WERI-Rb-1 (cell line): ENCODE results near the gene HOXB8.

Experiments
- DNase-seq: peaks from one replicate; pipeline ENCODE4 v3.0.0-alpha.2; 2020
- H3K27ac ChIP-seq: fragments of 250-450 bp; sonication (Bioruptor Pico); 2 replicates; pipeline ENCODE4 v1.5.1; 2020; ENCODE audit warnings: mild to moderate bottlenecking, moderate library complexity
- H3K27me3 ChIP-seq: fragments of 250-450 bp; sonication (Bioruptor Pico); 2 replicates; pipeline ENCODE4 v1.5.1; 2021; ENCODE audit warnings: mild to moderate bottlenecking, low read depth, moderate library complexity; ENCODE audit not compliant: insufficient read depth, severe bottlenecking
- H3K36me3 ChIP-seq: fragments of 250-450 bp; sonication (Bioruptor Pico); 2 replicates; pipeline ENCODE4 v1.5.1; 2020; ENCODE audit warnings: mild to moderate bottlenecking, moderate library complexity
- H3K4me3 ChIP-seq: 2 replicates; pipeline ENCODE4 v1.5.1; 2011; ENCODE audit warnings: low read depth, mild to moderate bottlenecking, control low read depth, low read length
- H3K9me3 ChIP-seq: fragments of 250-450 bp; sonication (Bioruptor Pico); 2 replicates; pipeline ENCODE4 v1.5.1; 2021; ENCODE audit warnings: mild to moderate bottlenecking, moderate library complexity; ENCODE audit not compliant: severe bottlenecking
- CTCF ChIP-seq: IDR thresholded peaks from 2 replicates; pipeline ENCODE4 v1.5.1; 2011; ENCODE audit warnings: low read depth, mild to moderate bottlenecking, control low read depth, inconsistent platforms, low read length

HOXB8 gene

GRCh38 chr17:48625495-48626244 is 10.6 kb upstream of the HOXB8 start:
- peak overlapping the region; percentile 42 for H3K4me3 ChIP-seq
- H3K36me3 ChIP-seq, result no peaks in the 10 kb centered on the region
- peaks cover 99% of the 10 kb centered on the region for H3K27me3 ChIP-seq
- H3K9me3 ChIP-seq, result peaks cover 3% of the 10 kb centered on the region
- no peak overlapping the region for H3K27ac ChIP-seq
- no peak for TF ChIP-seq CTCF
- peak; percentile 26 for DNase-seq

- H3K27me3 ChIP-seq, result peaks cover 99% of the 10 kb centered on the region
- peak overlapping the region; percentile 42 for H3K4me3 ChIP-seq
- H3K27ac ChIP-seq, result no peak overlapping the region
- peaks cover 3% of the 10 kb centered on the region for H3K9me3 ChIP-seq
- H3K36me3 ChIP-seq, result no peaks in the 10 kb centered on the region
- DNase-seq, result peak; percentile 52
- no peak for TF ChIP-seq CTCF
These were observed 9.7 kb upstream of the HOXB8 start for GRCh38 chr17:48624544-48625494.

- no peaks in the 10 kb centered on the region for H3K36me3 ChIP-seq
- H3K4me3 ChIP-seq, result no peak overlapping the region
- H3K27ac ChIP-seq, result no peak overlapping the region
- peaks cover 99% of the 10 kb centered on the region for H3K27me3 ChIP-seq
- DNase-seq, result no peak
- H3K9me3 ChIP-seq, result peaks cover 3% of the 10 kb centered on the region
- TF ChIP-seq CTCF, result no peak
These were observed 9.0 kb upstream of the HOXB8 start for GRCh38 chr17:48624118-48624517.

GRCh38 chr17:48623583-48623982 is 8.5 kb upstream of the HOXB8 start:
- TF ChIP-seq CTCF, result no peak
- peaks cover 3% of the 10 kb centered on the region for H3K9me3 ChIP-seq
- H3K4me3 ChIP-seq, result no peak overlapping the region
- DNase-seq, result no peak
- H3K27ac ChIP-seq, result no peak overlapping the region
- no peaks in the 10 kb centered on the region for H3K36me3 ChIP-seq
- H3K27me3 ChIP-seq, result peaks cover 99% of the 10 kb centered on the region

- Histone ChIP-seq H3K36me3 (no peaks in the 10 kb centered on the region), H3K27ac (no peak overlapping the region), H3K4me3 (no peak overlapping the region), H3K27me3 (peaks cover 99% of the 10 kb centered on the region), H3K9me3 (peaks cover 3% of the 10 kb centered on the region)
- DNase-seq, result no peak
- TF ChIP-seq CTCF, result no peak
These were observed 7.8 kb upstream of the HOXB8 start for GRCh38 chr17:48622857-48623256.
